GM12874 (cell line): ENCODE results near the gene ZNF138.

ENCODE experiments used
- CTCF ChIP-seq: IDR thresholded peaks from 2 replicates; pipeline ENCODE4 v1.5.1; 2011; ENCODE audit warnings: low read depth, mild to moderate bottlenecking, control low read depth, low read length, moderate library complexity; ENCODE audit not compliant: insufficient read depth

Gene ZNF138

GRCh38 chr7:64869121-64869725, 75.0 kb downstream of the ZNF138 start:
- TF ChIP-seq CTCF = no peak

- no peak for TF ChIP-seq CTCF
Observed at GRCh38 chr7:64869912-64870562, 75.8 kb downstream of the ZNF138 start.

GRCh38 chr7:64870656-64871055, 76.4 kb downstream of the ZNF138 start:
- TF ChIP-seq CTCF = no peak

GRCh38 chr7:64871761-64872160, 77.5 kb downstream of the ZNF138 start:
- TF ChIP-seq CTCF = no peak

- TF ChIP-seq CTCF = no peak
Observed at GRCh38 chr7:64872351-64873154, 78.3 kb downstream of the ZNF138 start.

- TF ChIP-seq CTCF = no peak
Observed at GRCh38 chr7:64873155-64873500, 78.9 kb downstream of the ZNF138 start.

GRCh38 chr7:64873517-64873916, 79.3 kb downstream of the ZNF138 start:
- no peak for TF ChIP-seq CTCF
